Liver (tissue), 3 donors: ENCODE results near the gene VIPR2.

Experiments
- ATF3 ChIP-seq: IDR thresholded peaks from 2 replicates; pipeline ENCODE4 v1.6.1; 2016; ENCODE audit warnings: antibody characterized with exemption
- CTCF ChIP-seq: fragments of 150-350 bp; IDR thresholded peaks from 2 replicates; pipeline ENCODE4 v1.5.1; 2017; ENCODE audit warnings: improper control_type of control experiment, low read depth, low read length; ENCODE audit not compliant: missing input control
- EGR1 ChIP-seq, 2 donors: IDR thresholded peaks; 2 replicates each; pipeline ENCODE4 v1.6.1; 2016 to 2018; ENCODE audit warnings: antibody characterized with exemption in 2 of 2, low read depth in 2 of 2
- FOXA2 ChIP-seq: IDR thresholded peaks from 2 replicates; pipeline ENCODE4 v1.6.1; 2016; ENCODE audit warnings: antibody characterized with exemption
- JUND ChIP-seq, 2 donors: IDR thresholded peaks; 2 replicates each; pipeline ENCODE4 v1.6.1; 2016; ENCODE audit warnings: antibody characterized with exemption in 2 of 2
- MAX ChIP-seq: IDR thresholded peaks from 2 replicates; pipeline ENCODE4 v1.6.1; 2016; ENCODE audit warnings: antibody characterized with exemption
- NR2F2 ChIP-seq: IDR thresholded peaks from 2 replicates; pipeline ENCODE4 v1.6.1; 2016; ENCODE audit warnings: antibody characterized with exemption
- RAD21 ChIP-seq, 2 donors: IDR thresholded peaks; 2 replicates each; pipeline ENCODE4 v1.6.1; 2016; ENCODE audit warnings: antibody characterized with exemption in 2 of 2, mild to moderate bottlenecking in 2 of 2
- REST ChIP-seq: IDR thresholded peaks from 2 replicates; pipeline ENCODE4 v1.6.1; 2016; ENCODE audit warnings: antibody characterized with exemption, mild to moderate bottlenecking
- SP1 ChIP-seq: IDR thresholded peaks from 2 replicates; pipeline ENCODE4 v1.6.1; 2018; ENCODE audit warnings: antibody characterized with exemption, mild to moderate bottlenecking
- TAF1 ChIP-seq: conservative IDR thresholded peaks from 2 replicates; pipeline ENCODE4 v1.6.1; 2016; ENCODE audit warnings: antibody characterized with exemption, mild to moderate bottlenecking
- YY1 ChIP-seq: IDR thresholded peaks from 2 replicates; pipeline ENCODE4 v1.6.1; 2016; ENCODE audit warnings: antibody characterized with exemption, mild to moderate bottlenecking
- donor health status: healthy.
- donor health status: healthy.

- TF ChIP-seq CTCF: no peak
- TF ChIP-seq NR2F2: no peak
- no peak for TF ChIP-seq YY1
- no peak for TF ChIP-seq MAX
- TF ChIP-seq REST: no peak
- no peak for TF ChIP-seq ATF3
- no peak for TF ChIP-seq SP1
- no peak for TF ChIP-seq TAF1
- TF ChIP-seq JUND (IDR thresholded peaks at IDR 0.05): no peak
- TF ChIP-seq RAD21 (IDR thresholded peaks at IDR 0.05): no peak
- TF ChIP-seq EGR1 (IDR thresholded peaks at IDR 0.05; ENCODE audit: low read depth in 2 of 2): no peak
- no peak for TF ChIP-seq FOXA2
Observed at GRCh38 chr7:158988302-158988862, 156.3 kb downstream of the VIPR2 start.
